BLaER1 treated with 17β-estradiol and CSF1 and Interleukin-3, amounts not matched to agents 10 nM and 100 nM (cell line): ENCODE measurements around the gene ZNF784.

ENCODE experiments used
- H3K27ac ChIP-seq, 11 experiments: shearing (Covaris generic); formaldehyde crosslinking; 2 replicates each; pipeline ENCODE4 v1.8.1; 2022
- H3K27me3 ChIP-seq, 11 experiments: shearing (Covaris generic); formaldehyde crosslinking; 2 replicates each; pipeline ENCODE4 v1.8.1; 2022
- H3K36me3 ChIP-seq, 11 experiments: shearing (Covaris generic); formaldehyde crosslinking; 2 replicates each; pipeline ENCODE4 v1.8.1; 2022
- H3K4me1 ChIP-seq, 10 experiments: shearing (Covaris generic); formaldehyde crosslinking; 2 replicates each; pipeline ENCODE4 v1.8.1; 2022
- H3K4me2 ChIP-seq, 11 experiments: shearing (Covaris generic); formaldehyde crosslinking; 2 replicates each; pipeline ENCODE4 v1.8.1; 2022
- H3K4me3 ChIP-seq, 10 experiments: shearing (Covaris generic); formaldehyde crosslinking; 2 replicates each; pipeline ENCODE4 v1.8.1; 2022
- H3K9ac ChIP-seq, 11 experiments: shearing (Covaris generic); formaldehyde crosslinking; 2 replicates each; pipeline ENCODE4 v1.8.1; 2022
- H3K9me3 ChIP-seq, 11 experiments: shearing (Covaris generic); formaldehyde crosslinking; replicated peaks in 1 of 11; 2 replicates each; pipeline ENCODE4 v1.8.1; 2022
- H4K20me1 ChIP-seq, 11 experiments: shearing (Covaris generic); formaldehyde crosslinking; 2 replicates each; pipeline ENCODE4 v1.8.1; 2022
- Cebpa-rat ChIP-seq, 11 experiments: shearing (Covaris generic); IDR thresholded peaks; 2 replicates each; pipeline ENCODE4 v1.8.1; 2022

Gene ZNF784

GRCh38 chr19:55617426-55617825 lies 6.9 kb downstream of the ZNF784 start:
- no peak overlapping the region for H3K27ac ChIP-seq
- no peaks in the 10 kb centered on the region for H3K27me3 ChIP-seq
- H4K20me1 ChIP-seq: peaks cover 4 to 49% (median 30%) of the 10 kb centered on the region in 11 experiments; a peak in 19 of 22 replicates
- no peak for TF ChIP-seq Cebpa-rat (IDR thresholded peaks at IDR 0.05)
- no peak overlapping the region for H3K9ac ChIP-seq
- H3K4me1 ChIP-seq: peaks cover 9 to 29% (median 17%) of the 10 kb centered on the region in 10 experiments
- no peak overlapping the region for H3K4me2 ChIP-seq
- H3K4me3 ChIP-seq: no peak overlapping the region
- peaks cover 52 to 88% (median 64%) of the 10 kb centered on the region in 11 experiments for H3K36me3 ChIP-seq
- no peaks in the 10 kb centered on the region for H3K9me3 ChIP-seq

- Histone ChIP-seq H4K20me1 (peaks cover 13 to 59% (median 37%) of the 10 kb centered on the region in 11 experiments; a peak in 20 of 22 replicates), H3K9ac (no peak overlapping the region), H3K4me1 (peaks cover 11 to 38% (median 24%) of the 10 kb centered on the region in 10 experiments), H3K4me2 (no peak overlapping the region), H3K9me3 (no peaks in the 10 kb centered on the region), H3K27me3 (no peaks in the 10 kb centered on the region), H3K36me3 (peaks cover 46 to 89% (median 61%) of the 10 kb centered on the region in 11 experiments), H3K27ac (no peak overlapping the region), H3K4me3 (no peak overlapping the region)
- TF ChIP-seq Cebpa-rat (IDR thresholded peaks at IDR 0.05): no peak
Observed at GRCh38 chr19:55616395-55616875, 7.9 kb downstream of the ZNF784 start.

GRCh38 chr19:55615543-55616394 lies 8.6 kb downstream of the ZNF784 start:
- peaks cover 13 to 59% (median 44%) of the 10 kb centered on the region in 11 experiments; a peak in 20 of 22 replicates for H4K20me1 ChIP-seq
- TF ChIP-seq Cebpa-rat (IDR thresholded peaks at IDR 0.05): no peak
- H3K4me1 ChIP-seq: peaks cover 8 to 39% (median 20%) of the 10 kb centered on the region in 10 experiments
- H3K9ac ChIP-seq: no peak overlapping the region
- H3K36me3 ChIP-seq: peaks cover 40 to 89% (median 58%) of the 10 kb centered on the region in 11 experiments
- H3K9me3 ChIP-seq: no peaks in the 10 kb centered on the region
- no peak overlapping the region for H3K27ac ChIP-seq
- no peak overlapping the region for H3K4me3 ChIP-seq
- no peaks in the 10 kb centered on the region for H3K27me3 ChIP-seq
- H3K4me2 ChIP-seq: no peak overlapping the region

- no peak for TF ChIP-seq Cebpa-rat (IDR thresholded peaks at IDR 0.05)
- Histone ChIP-seq H3K9ac (no peak overlapping the region), H3K9me3 (peaks cover 0 to 1% (median 0%) of the 10 kb centered on the region in 11 experiments; a peak in 1 of 22 replicates), H3K27ac (no peak overlapping the region), H3K4me1 (peaks cover 0 to 36% (median 12%) of the 10 kb centered on the region in 10 experiments; a peak in 15 of 20 replicates), H3K4me2 (no peak overlapping the region), H3K36me3 (peaks cover 44 to 89% (median 61%) of the 10 kb centered on the region in 11 experiments), H3K4me3 (no peak overlapping the region), H4K20me1 (peaks cover 13 to 63% (median 50%) of the 10 kb centered on the region in 11 experiments; a peak in 20 of 22 replicates), H3K27me3 (no peaks in the 10 kb centered on the region)
Observed at GRCh38 chr19:55614711-55615542, 9.4 kb downstream of the ZNF784 start.

GRCh38 chr19:55613930-55614710 lies 10.2 kb downstream of the ZNF784 start:
- Histone ChIP-seq H3K9ac (no peak overlapping the region), H3K4me1 (peaks cover 0 to 39% (median 10%) of the 10 kb centered on the region in 10 experiments; a peak in 12 of 20 replicates), H3K4me3 (no peak overlapping the region), H3K27me3 (no peaks in the 10 kb centered on the region), H3K36me3 (peaks cover 52 to 91% (median 69%) of the 10 kb centered on the region in 11 experiments), H3K4me2 (no peak overlapping the region), H4K20me1 (peaks cover 13 to 71% (median 58%) of the 10 kb centered on the region in 11 experiments; a peak in 20 of 22 replicates), H3K9me3 (peaks cover 0 to 6% (median 0%) of the 10 kb centered on the region in 11 experiments; a peak in 1 of 22 replicates), H3K27ac (no peak overlapping the region)
- TF ChIP-seq Cebpa-rat (IDR thresholded peaks at IDR 0.05): no peak

GRCh38 chr19:55613396-55613795 lies 11.0 kb downstream of the ZNF784 start:
- Histone ChIP-seq H4K20me1 (peaks cover 13 to 77% (median 65%) of the 10 kb centered on the region in 11 experiments; a peak in 20 of 22 replicates), H3K4me1 (peaks cover 0 to 46% (median 10%) of the 10 kb centered on the region in 10 experiments; a peak in 12 of 20 replicates), H3K36me3 (peaks cover 58 to 93% (median 74%) of the 10 kb centered on the region in 11 experiments), H3K9me3 (peaks cover 0 to 6% (median 0%) of the 10 kb centered on the region in 11 experiments; a peak in 1 of 22 replicates), H3K9ac (no peak overlapping the region), H3K4me2 (no peak overlapping the region), H3K27me3 (no peaks in the 10 kb centered on the region), H3K4me3 (no peak overlapping the region), H3K27ac (no peak overlapping the region)
- no peak for TF ChIP-seq Cebpa-rat (IDR thresholded peaks at IDR 0.05)

- no peak overlapping the region for H3K4me3 ChIP-seq
- no peaks in the 10 kb centered on the region for H3K27me3 ChIP-seq
- H3K27ac ChIP-seq: peak overlapping the region in 5 of 11 experiments; percentile 3 to 26 (median 13); a peak in 7 of 22 replicates
- H3K4me2 ChIP-seq: peak overlapping the region in 5 of 11 experiments; percentile 38 to 86 (median 72); a peak in 10 of 22 replicates
- TF ChIP-seq Cebpa-rat (IDR thresholded peaks at IDR 0.05): no peak
- peak overlapping the region in 8 of 11 experiments; percentile 3 to 48 (median 27); a peak in 6 of 22 replicates for H3K9ac ChIP-seq
- H3K36me3 ChIP-seq: peaks cover 52 to 93% (median 68%) of the 10 kb centered on the region in 11 experiments
- H3K4me1 ChIP-seq: peaks cover 8 to 59% (median 21%) of the 10 kb centered on the region in 10 experiments
- H3K9me3 ChIP-seq: peaks cover 0 to 6% (median 0%) of the 10 kb centered on the region in 11 experiments; a peak in 1 of 22 replicates
- peaks cover 13 to 88% (median 75%) of the 10 kb centered on the region in 11 experiments; a peak in 20 of 22 replicates for H4K20me1 ChIP-seq
Observed at GRCh38 chr19:55611983-55612645, 12.3 kb downstream of the ZNF784 start.
